ENCODE measurements around the gene NF2.

- TF ChIP-seq POLR2AphosphoS5 (IDR thresholded peaks at IDR 0.05; ENCODE audit: low read depth, low read length) (no peak), TAF1 (IDR thresholded peaks at IDR 0.05; ENCODE audit: low read depth, low read length) (no peak), POLR2A (IDR thresholded peaks at IDR 0.05; ENCODE audit: low read depth, low read length) (no peak), PAX5 (IDR thresholded peaks at IDR 0.05; ENCODE audit: insufficient read depth, low read length, severe bottlenecking) (no peak)
Measured at GRCh38 chr22:29683536-29683935, 80.1 kb downstream of the NF2 start.
